GM21619 (cell line): ENCODE measurements around the gene STEAP1B.
A peak's percentile ranks its signal among the peaks of the same experiment; 100 is the strongest.
"Not testable (repeated sequence)": the region's sequence is repeated elsewhere in the genome, so short reads cannot be mapped to it uniquely, and the experiment has no call there.

Experiments
- ATAC-seq: cut with Tn5 transposase; IDR thresholded peaks from one replicate; pipeline ENCODE4 v1.9.1; 2021; ENCODE audit not compliant: unreplicated experiment

STEAP1B gene

GRCh38 chr7:22499044-22499443 lies 944 bp downstream of the STEAP1B start:
- no peak for ATAC-seq

- not testable (repeated sequence) for ATAC-seq
Observed at GRCh38 chr7:22496912-22497311, 3.1 kb downstream of the STEAP1B start.

- ATAC-seq: not testable (repeated sequence)
Observed at GRCh38 chr7:22496296-22496888, 3.6 kb downstream of the STEAP1B start.

GRCh38 chr7:22493160-22493925 lies 6.6 kb downstream of the STEAP1B start:
- ATAC-seq: not testable (repeated sequence)

GRCh38 chr7:22488643-22489462 lies 11.1 kb downstream of the STEAP1B start:
- ATAC-seq: peak; percentile 70

GRCh38 chr7:22487978-22488642 lies 11.9 kb downstream of the STEAP1B start:
- no peak for ATAC-seq

- ATAC-seq: no peak
Observed at GRCh38 chr7:22486597-22486996, 13.4 kb downstream of the STEAP1B start.

GRCh38 chr7:22485189-22485588 lies 14.8 kb downstream of the STEAP1B start:
- ATAC-seq: no peak

- no peak for ATAC-seq
Observed at GRCh38 chr7:22482503-22482902, 17.5 kb downstream of the STEAP1B start.

GRCh38 chr7:22481726-22482125 lies 18.3 kb downstream of the STEAP1B start:
- peak; percentile 61 for ATAC-seq

GRCh38 chr7:22480523-22481075 lies 19.4 kb downstream of the STEAP1B start:
- no peak for ATAC-seq

- ATAC-seq: no peak
Observed at GRCh38 chr7:22477876-22478450, 22.0 kb downstream of the STEAP1B start.

GRCh38 chr7:22477262-22477661 lies 22.7 kb downstream of the STEAP1B start:
- no peak for ATAC-seq

GRCh38 chr7:22476824-22477223 lies 23.2 kb downstream of the STEAP1B start:
- ATAC-seq: no peak

- no peak for ATAC-seq
Observed at GRCh38 chr7:22474645-22475044, 25.3 kb downstream of the STEAP1B start.

GRCh38 chr7:22470981-22471380 lies 29.0 kb downstream of the STEAP1B start:
- ATAC-seq: no peak

- no peak for ATAC-seq
Observed at GRCh38 chr7:22469371-22470143, 30.4 kb downstream of the STEAP1B start.

GRCh38 chr7:22468609-22469008 lies 31.4 kb downstream of the STEAP1B start:
- ATAC-seq: no peak

- no peak for ATAC-seq
Observed at GRCh38 chr7:22464299-22464698, 35.7 kb downstream of the STEAP1B start.
